ENCODE results near the gene CDCA3.

DNA sequence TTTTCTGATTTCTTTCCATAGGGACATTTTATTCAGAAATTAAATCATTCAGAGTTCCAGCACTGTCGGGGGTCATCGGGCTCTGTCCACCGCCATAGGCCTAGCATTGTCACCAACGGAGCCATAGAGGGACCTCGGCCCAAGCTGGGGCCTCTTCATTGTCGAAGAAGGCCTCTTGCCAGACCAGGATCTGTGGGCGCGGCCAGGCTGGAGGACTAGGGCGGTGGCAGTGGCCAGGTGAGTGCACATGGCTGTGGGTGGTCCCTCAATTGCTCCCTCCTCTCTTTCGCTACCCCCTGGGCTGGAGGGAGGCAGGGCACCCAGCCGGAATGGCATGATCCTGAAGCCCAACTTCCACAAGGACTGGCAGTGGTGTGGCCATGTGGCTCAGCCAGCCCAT, 32.6 kb upstream of the CDCA3 start:
- TF ChIP-seq NFYB (CRISPR knock-in tag; IDR thresholded peaks at IDR 0.05): no peak
- no peak for TF ChIP-seq EZH2 (conservative IDR thresholded peaks at IDR 0.05; ENCODE audit: low read depth, low read length)
- no peak for TF ChIP-seq XRCC5 (optimal IDR thresholded peaks at IDR 0.05; ENCODE audit: low read length)

All from HepG2 (cell line).